NT2/D1 (cell line): Measurements from ENCODE around the gene SLC25A33.

ENCODE experiments used
- SUZ12 ChIP-seq: IDR thresholded peaks from 2 replicates; pipeline ENCODE4 v1.6.1; 2011; ENCODE audit not compliant: insufficient read length, insufficient read depth; ENCODE audit errors: extremely low read depth
- YY1 ChIP-seq: IDR thresholded peaks from 2 replicates; pipeline ENCODE4 v1.6.1; 2011; ENCODE audit not compliant: insufficient read length, insufficient read depth

GRCh38 chr1:9510130-9510529 lies 29.1 kb upstream of the SLC25A33 start:
- TF ChIP-seq YY1 (no peak), SUZ12 (no peak)
